Measurements from ENCODE around the gene ADAMTSL3.

GRCh38 chr15:83734487-83734886 lies 80.6 kb downstream of the ADAMTSL3 start:
- TF ChIP-seq, protein P1, sequence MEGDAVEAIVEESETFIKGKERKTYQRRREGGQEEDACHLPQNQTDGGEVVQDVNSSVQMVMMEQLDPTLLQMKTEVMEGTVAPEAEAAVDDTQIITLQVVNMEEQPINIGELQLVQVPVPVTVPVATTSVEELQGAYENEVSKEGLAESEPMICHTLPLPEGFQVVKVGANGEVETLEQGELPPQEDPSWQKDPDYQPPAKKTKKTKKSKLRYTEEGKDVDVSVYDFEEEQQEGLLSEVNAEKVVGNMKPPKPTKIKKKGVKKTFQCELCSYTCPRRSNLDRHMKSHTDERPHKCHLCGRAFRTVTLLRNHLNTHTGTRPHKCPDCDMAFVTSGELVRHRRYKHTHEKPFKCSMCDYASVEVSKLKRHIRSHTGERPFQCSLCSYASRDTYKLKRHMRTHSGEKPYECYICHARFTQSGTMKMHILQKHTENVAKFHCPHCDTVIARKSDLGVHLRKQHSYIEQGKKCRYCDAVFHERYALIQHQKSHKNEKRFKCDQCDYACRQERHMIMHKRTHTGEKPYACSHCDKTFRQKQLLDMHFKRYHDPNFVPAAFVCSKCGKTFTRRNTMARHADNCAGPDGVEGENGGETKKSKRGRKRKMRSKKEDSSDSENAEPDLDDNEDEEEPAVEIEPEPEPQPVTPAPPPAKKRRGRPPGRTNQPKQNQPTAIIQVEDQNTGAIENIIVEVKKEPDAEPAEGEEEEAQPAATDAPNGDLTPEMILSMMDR (IDR thresholded peaks at IDR 0.05): peak in 1 of 4 donors; percentile 24
- TF ChIP-seq POLR2A (IDR thresholded peaks at IDR 0.05): no peak
